Astrocyte of the spinal cord (primary cell): ENCODE data around the gene CERKL.

Experiments used
- DNase-seq: peaks from one replicate; pipeline ENCODE4 v3.0.0; 2011; ENCODE audit warnings: low read depth, low spot score
- H3K4me3 ChIP-seq: 2 replicates; pipeline ENCODE4 v1.5.1; 2011; ENCODE audit warnings: low read depth, mild to moderate bottlenecking, low read length, moderate library complexity
- CTCF ChIP-seq: IDR thresholded peaks from 2 replicates; pipeline ENCODE4 v1.5.1; 2012; ENCODE audit warnings: low read depth, mild to moderate bottlenecking, low read length, inconsistent platforms
- in situ Hi-C: cut with HindIII; loops from 2 replicates; pipeline ENCODE4 v1.10.0; 2017; ENCODE audit warnings: low sequenced_read_pairs

CERKL gene

GRCh38 chr2:181667234-181667633 lies 10.3 kb upstream of the CERKL start:
- in situ Hi-C loops, result no loop called here
- TF ChIP-seq CTCF, result no peak
- DNase-seq, result no peak
- H3K4me3 ChIP-seq, result no peak overlapping the region

GRCh38 chr2:181662287-181662686 lies 5.4 kb upstream of the CERKL start:
- no peak for DNase-seq
- H3K4me3 ChIP-seq, result no peak overlapping the region
- in situ Hi-C loops, result no loop called here
- no peak for TF ChIP-seq CTCF

GRCh38 chr2:181660181-181660580 lies 3.3 kb upstream of the CERKL start:
- H3K4me3 ChIP-seq, result no peak overlapping the region
- DNase-seq, result no peak
- no peak for TF ChIP-seq CTCF
- in situ Hi-C loops, result no loop called here

- no peak overlapping the region for H3K4me3 ChIP-seq
- DNase-seq, result no peak
- no peak for TF ChIP-seq CTCF
- in situ Hi-C loops, result no loop called here
Observed at GRCh38 chr2:181658444-181658843, 1.5 kb upstream of the CERKL start.

GRCh38 chr2:181657379-181657778 lies 474 bp upstream of the CERKL start:
- H3K4me3 ChIP-seq, result peak overlapping the region; percentile 52
- TF ChIP-seq CTCF, result no peak
- in situ Hi-C loops, result no loop called here
- DNase-seq, result no peak

- in situ Hi-C loops, result no loop called here
- TF ChIP-seq CTCF, result no peak
- H3K4me3 ChIP-seq, result no peak overlapping the region
- DNase-seq, result peak; percentile 7
Observed at GRCh38 chr2:181655519-181655918, 1.4 kb downstream of the CERKL start.

GRCh38 chr2:181649436-181649979 lies 7.4 kb downstream of the CERKL start:
- no peak overlapping the region for H3K4me3 ChIP-seq

More at GRCh38 chr2:181649436-181649979, 7.4 kb downstream of the CERKL start:
- TF ChIP-seq CTCF, result no peak
- in situ Hi-C loops, result no loop called here
- no peak for DNase-seq
